Jurkat, Clone E6-1 (cell line): Measurements from ENCODE around the gene ASB13.
"Not testable (repeated sequence)": the region's sequence is repeated elsewhere in the genome, so short reads cannot be mapped to it uniquely, and the experiment has no call there.

Experiments
- DNase-seq: peaks from one replicate; pipeline ENCODE4 v3.0.0-alpha.2; 2011; ENCODE audit warnings: low read depth, low spot score
- H3K4me3 ChIP-seq: 2 replicates; pipeline ENCODE4 v1.5.1; 2011; ENCODE audit warnings: mild to moderate bottlenecking, low read length, control low read depth, moderate library complexity

ASB13 gene

GRCh38 chr10:5598085-5598690, 68.2 kb downstream of the ASB13 start:
- no peak for DNase-seq
- H3K4me3 ChIP-seq: no peak overlapping the region

- H3K4me3 ChIP-seq: no peak overlapping the region
- no peak for DNase-seq
Measured at GRCh38 chr10:5596611-5597341, 69.6 kb downstream of the ASB13 start.

- DNase-seq: no peak
- no peak overlapping the region for H3K4me3 ChIP-seq
Measured at GRCh38 chr10:5595994-5596471, 70.4 kb downstream of the ASB13 start.

- H3K4me3 ChIP-seq: no peak overlapping the region
- no peak for DNase-seq
Measured at GRCh38 chr10:5595591-5595990, 70.8 kb downstream of the ASB13 start.

- DNase-seq: no peak
- H3K4me3 ChIP-seq: no peak overlapping the region
Measured at GRCh38 chr10:5595095-5595494, 71.3 kb downstream of the ASB13 start.

GRCh38 chr10:5594271-5595049, 71.9 kb downstream of the ASB13 start:
- no peak overlapping the region for H3K4me3 ChIP-seq
- DNase-seq: peak; percentile 6

GRCh38 chr10:5593347-5593746, 73.0 kb downstream of the ASB13 start:
- not testable (repeated sequence) for H3K4me3 ChIP-seq, DNase-seq

- H3K4me3 ChIP-seq: no peak overlapping the region
- no peak for DNase-seq
Measured at GRCh38 chr10:5592070-5592469, 74.3 kb downstream of the ASB13 start.

- no peak for DNase-seq
Measured at GRCh38 chr10:5591336-5591824, 75.0 kb downstream of the ASB13 start.

GRCh38 chr10:5590816-5591215, 75.6 kb downstream of the ASB13 start:
- no peak overlapping the region for H3K4me3 ChIP-seq
- no peak for DNase-seq

More at GRCh38 chr10:5591336-5591824, 75.0 kb downstream of the ASB13 start:
- H3K4me3 ChIP-seq: no peak overlapping the region

GRCh38 chr10:5589661-5590511, 76.5 kb downstream of the ASB13 start:
- DNase-seq: peak; percentile 12
- no peak overlapping the region for H3K4me3 ChIP-seq

- DNase-seq: no peak
- no peak overlapping the region for H3K4me3 ChIP-seq
Measured at GRCh38 chr10:5589011-5589660, 77.3 kb downstream of the ASB13 start.
